ENCODE results near the gene HCLS1. TPM values are rescaled to one million over a fixed set of nuclear protein-coding genes. Genes with fewer than 3 reads are reported as not detected.
"Not testable (repeated sequence)": the region's sequence is repeated elsewhere in the genome, so short reads cannot be mapped to it uniquely, and the experiment has no call there.

HCLS1 gene
- total and polyA plus RNA-seq, 2 donors (not counting 1 experiment from before 2014, with no cell fraction given) = 161 to 317 TPM

GRCh38 chr3:121601212-121601812 lies 59.4 kb downstream of the HCLS1 start:
- DNase-seq (no peak), ATAC-seq (ENCODE audit: low read depth) (no peak)
- no peaks in the 10 kb centered on the region for H3K79me2 ChIP-seq (ENCODE audit: control insufficient read depth, insufficient read depth, low read length)
- H3K27me3 Mint-ChIP-seq = no peaks in the 10 kb centered on the region
- H3K9ac ChIP-seq (ENCODE audit: low read length) = no peak overlapping the region
- no peaks in the 10 kb centered on the region for H3K9me3 Mint-ChIP-seq (ENCODE audit: insufficient read depth)
- no peaks in the 10 kb centered on the region for H3K9me3 ChIP-seq (ENCODE audit: control extremely low read depth in 1 of 3, control insufficient read depth in 2 of 3, insufficient read depth in 1 of 3, low read length in 2 of 3)
- no peak overlapping the region for H2AFZ ChIP-seq (ENCODE audit: insufficient read depth, low read depth, low read length, poor library complexity, severe bottlenecking)
- WGBS (ENCODE audit: insufficient coverage) = no CpG with 5 or more reads among the region's 4 CpGs
- H3K4me1 ChIP-seq (ENCODE audit: control insufficient read depth in 2 of 2, insufficient read depth in 2 of 2, low read length in 2 of 2) = no peaks in the 10 kb centered on the region
- H3K36me3 ChIP-seq (replicated peaks in 1 of 2; ENCODE audit: control extremely low read depth in 1 of 2, control insufficient read depth in 1 of 2, extremely low read depth in 1 of 2, insufficient read depth in 2 of 2, low read length in 1 of 2) = no peaks in the 10 kb centered on the region
- H3K4me1 Mint-ChIP-seq = no peaks in the 10 kb centered on the region
- CTCF ChIA-PET = interaction anchor here (0.7 to 1.3 kb wide), 2 partner anchors 11 to 1753 kb away, joined by 3 to 6 read pairs; no protein-coding TSS in a partner anchor
- H4K20me1 ChIP-seq (ENCODE audit: control insufficient read depth, insufficient read depth, low read length, poor library complexity, severe bottlenecking) = no peaks in the 10 kb centered on the region
- H3K27me3 ChIP-seq (replicated peaks in 1 of 4; ENCODE audit: control extremely low read depth in 1 of 4, control insufficient read depth in 3 of 4, insufficient read depth in 4 of 4, low read length in 3 of 4) = peaks cover 0 to 4% (median 0%) of the 10 kb centered on the region in 4 experiments
- H3K27ac ChIP-seq (ENCODE audit: low read length in 2 of 2) = no peak overlapping the region
- TF ChIP-seq EZH2 (IDR thresholded peaks at IDR 0.05; ENCODE audit: borderline replicate concordance, insufficient read depth, low read depth, low read length, poor library complexity, severe bottlenecking) (no peak), CTCF (IDR thresholded peaks at IDR 0.05) (no peak)
- H3K4me2 ChIP-seq (replicated peaks; ENCODE audit: low read depth, low read length, poor library complexity, severe bottlenecking) = no peak overlapping the region
- H3K27ac Mint-ChIP-seq = no peak overlapping the region
- no peak overlapping the region for H3K4me3 ChIP-seq (ENCODE audit: control extremely low read depth in 1 of 5, extremely low read depth in 1 of 5, insufficient read depth in 1 of 5, low read depth in 2 of 5, low read length in 4 of 5)
- intact Hi-C loops (cut with micrococcal nuclease) = no loop called here
- H3K4me3 Mint-ChIP-seq = no peak overlapping the region
- POLR2A ChIA-PET = no interaction called here

GRCh38 chr3:121599900-121600299 lies 60.8 kb downstream of the HCLS1 start:
- intact Hi-C loops (cut with micrococcal nuclease); H2AFZ ChIP-seq (ENCODE audit: insufficient read depth, low read depth, low read length, poor library complexity, severe bottlenecking); H3K9ac ChIP-seq (ENCODE audit: low read length); ATAC-seq (ENCODE audit: low read depth); H4K20me1 ChIP-seq (ENCODE audit: control insufficient read depth, insufficient read depth, low read length, poor library complexity, severe bottlenecking); DNase-seq; H3K27ac Mint-ChIP-seq; H3K27ac ChIP-seq (ENCODE audit: low read length in 2 of 2); H3K27me3 Mint-ChIP-seq; H3K4me1 Mint-ChIP-seq; H3K4me2 ChIP-seq (replicated peaks; ENCODE audit: low read depth, low read length, poor library complexity, severe bottlenecking); H3K9me3 Mint-ChIP-seq (ENCODE audit: insufficient read depth); CTCF ChIA-PET; H3K79me2 ChIP-seq (ENCODE audit: control insufficient read depth, insufficient read depth, low read length); H3K36me3 ChIP-seq (replicated peaks in 1 of 2; ENCODE audit: control extremely low read depth in 1 of 2, control insufficient read depth in 1 of 2, extremely low read depth in 1 of 2, insufficient read depth in 2 of 2, low read length in 1 of 2); H3K4me3 ChIP-seq (ENCODE audit: control extremely low read depth in 1 of 5, extremely low read depth in 1 of 5, insufficient read depth in 1 of 5, low read depth in 2 of 5, low read length in 4 of 5); H3K4me1 ChIP-seq (ENCODE audit: control insufficient read depth in 2 of 2, insufficient read depth in 2 of 2, low read length in 2 of 2); H3K27me3 ChIP-seq (replicated peaks in 1 of 4; ENCODE audit: control extremely low read depth in 1 of 4, control insufficient read depth in 3 of 4, insufficient read depth in 4 of 4, low read length in 3 of 4); H3K9me3 ChIP-seq (ENCODE audit: control extremely low read depth in 1 of 3, control insufficient read depth in 2 of 3, insufficient read depth in 1 of 3, low read length in 2 of 3); H3K4me3 Mint-ChIP-seq: not testable (repeated sequence)
- POLR2A ChIA-PET = interaction anchor here (0.7 kb wide), 1 partner anchor 52 kb away, joined by 3 read pairs; no protein-coding TSS in a partner anchor
- WGBS (ENCODE audit: insufficient coverage) = no CpG with 5 or more reads among the region's 2 CpGs

Measured in B cell (primary cell).